Measurements from ENCODE around the gene LARP4B.

DNA sequence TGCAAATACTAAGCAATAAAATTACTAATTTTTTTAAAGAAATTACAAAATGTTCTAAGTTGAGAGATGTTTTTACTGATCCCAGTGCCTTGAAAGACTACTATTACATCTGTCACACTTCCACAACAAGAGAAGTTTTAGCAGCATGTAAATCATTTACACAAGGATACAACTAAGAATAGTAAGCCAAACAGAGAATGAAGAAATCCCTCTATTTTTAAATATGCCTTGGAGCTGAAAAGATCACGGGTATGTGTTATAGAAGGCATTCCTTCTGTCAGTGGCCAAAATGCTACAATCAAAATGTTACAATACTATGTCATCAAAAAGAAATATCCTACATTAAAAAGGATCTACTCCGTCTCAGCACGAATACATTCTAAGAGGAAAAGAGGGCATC is 52.6 kb downstream of the LARP4B start:
- TF ChIP-seq, protein P1, sequence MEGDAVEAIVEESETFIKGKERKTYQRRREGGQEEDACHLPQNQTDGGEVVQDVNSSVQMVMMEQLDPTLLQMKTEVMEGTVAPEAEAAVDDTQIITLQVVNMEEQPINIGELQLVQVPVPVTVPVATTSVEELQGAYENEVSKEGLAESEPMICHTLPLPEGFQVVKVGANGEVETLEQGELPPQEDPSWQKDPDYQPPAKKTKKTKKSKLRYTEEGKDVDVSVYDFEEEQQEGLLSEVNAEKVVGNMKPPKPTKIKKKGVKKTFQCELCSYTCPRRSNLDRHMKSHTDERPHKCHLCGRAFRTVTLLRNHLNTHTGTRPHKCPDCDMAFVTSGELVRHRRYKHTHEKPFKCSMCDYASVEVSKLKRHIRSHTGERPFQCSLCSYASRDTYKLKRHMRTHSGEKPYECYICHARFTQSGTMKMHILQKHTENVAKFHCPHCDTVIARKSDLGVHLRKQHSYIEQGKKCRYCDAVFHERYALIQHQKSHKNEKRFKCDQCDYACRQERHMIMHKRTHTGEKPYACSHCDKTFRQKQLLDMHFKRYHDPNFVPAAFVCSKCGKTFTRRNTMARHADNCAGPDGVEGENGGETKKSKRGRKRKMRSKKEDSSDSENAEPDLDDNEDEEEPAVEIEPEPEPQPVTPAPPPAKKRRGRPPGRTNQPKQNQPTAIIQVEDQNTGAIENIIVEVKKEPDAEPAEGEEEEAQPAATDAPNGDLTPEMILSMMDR (IDR thresholded peaks at IDR 0.05): no peak
- no peak for TF ChIP-seq POLR2A (IDR thresholded peaks at IDR 0.05)
